ENCODE measurements around the gene CCDC197.
A peak's percentile ranks its signal among the peaks of the same experiment; 100 is the strongest.

CCDC197 gene

GRCh38 chr14:93991649-93992048, 5.5 kb upstream of the CCDC197 start:
- TF ChIP-seq RAD21 (IDR thresholded peaks at IDR 0.05; ENCODE audit: low read depth): no peak
- no peak for TF ChIP-seq EGR1 (IDR thresholded peaks at IDR 0.05)
- TF ChIP-seq TCF12 (IDR thresholded peaks at IDR 0.05; ENCODE audit: low read depth): no peak
- TF ChIP-seq MAX (IDR thresholded peaks at IDR 0.05): no peak
- no peak for TF ChIP-seq REST (IDR thresholded peaks at IDR 0.05; ENCODE audit: low read depth)
- TF ChIP-seq USF1 (IDR thresholded peaks at IDR 0.05): no peak
- TF ChIP-seq ZBTB7A (IDR thresholded peaks at IDR 0.05; ENCODE audit: low read depth): no peak
- no peak for TF ChIP-seq TEAD4 (IDR thresholded peaks at IDR 0.05)
- TF ChIP-seq NFIC (IDR thresholded peaks at IDR 0.05): no peak
- no peak for TF ChIP-seq CREB1 (IDR thresholded peaks at IDR 0.05; ENCODE audit: low read depth)
- TF ChIP-seq TAF1 (IDR thresholded peaks at IDR 0.05; ENCODE audit: low read depth): no peak

DNA sequence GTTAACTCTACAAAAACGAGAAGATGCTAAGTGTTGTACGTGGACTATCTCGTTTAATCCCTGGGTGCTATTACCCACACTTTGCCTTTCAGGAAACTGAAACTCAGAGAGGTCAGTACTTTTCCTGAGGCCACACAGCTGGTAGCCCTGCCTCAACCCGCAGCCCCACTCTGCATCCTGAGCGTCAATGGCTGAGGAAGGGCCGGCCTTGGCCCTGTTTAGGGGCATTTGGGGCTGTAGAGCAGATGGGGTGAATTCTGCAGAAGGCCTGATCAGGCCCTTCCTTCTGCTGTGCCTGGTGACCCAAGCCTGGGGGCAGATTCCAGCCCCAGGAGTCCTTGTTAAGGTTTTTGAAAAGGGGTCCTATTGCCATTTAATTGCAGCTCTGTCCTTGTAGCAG, 3.7 kb upstream of the CCDC197 start:
- TF ChIP-seq TEAD4 (IDR thresholded peaks at IDR 0.05) (no peak), TAF1 (IDR thresholded peaks at IDR 0.05; ENCODE audit: low read depth) (no peak), MAX (IDR thresholded peaks at IDR 0.05) (no peak), CEBPB (IDR thresholded peaks at IDR 0.05) (no peak), CREB1 (IDR thresholded peaks at IDR 0.05; ENCODE audit: low read depth) (no peak), USF1 (IDR thresholded peaks at IDR 0.05) (no peak), RAD21 (IDR thresholded peaks at IDR 0.05; ENCODE audit: low read depth) (no peak), NFIC (IDR thresholded peaks at IDR 0.05) (no peak), EGR1 (IDR thresholded peaks at IDR 0.05) (no peak), YY1 (IDR thresholded peaks at IDR 0.05; ENCODE audit: low read depth) (no peak), REST (IDR thresholded peaks at IDR 0.05; ENCODE audit: low read depth) (no peak), TCF12 (IDR thresholded peaks at IDR 0.05; ENCODE audit: low read depth) (no peak), EP300 (IDR thresholded peaks at IDR 0.05; ENCODE audit: borderline replicate concordance) (no peak), FOXM1 (IDR thresholded peaks at IDR 0.05; ENCODE audit: borderline replicate concordance, low read depth) (no peak)

- TF ChIP-seq ZBTB7A (IDR thresholded peaks at IDR 0.05; ENCODE audit: low read depth) (no peak), NFIC (IDR thresholded peaks at IDR 0.05) (peak; percentile 44), USF1 (IDR thresholded peaks at IDR 0.05) (peak; percentile 61; the same call in 1 of the 2 replicates), MAX (IDR thresholded peaks at IDR 0.05) (0 out of 2 replicates have a peak, but pooled peaks have one; percentile 45), REST (IDR thresholded peaks at IDR 0.05; ENCODE audit: low read depth) (no peak)
Observed at GRCh38 chr14:93994919-93995682, 2.0 kb upstream of the CCDC197 start.

DNA sequence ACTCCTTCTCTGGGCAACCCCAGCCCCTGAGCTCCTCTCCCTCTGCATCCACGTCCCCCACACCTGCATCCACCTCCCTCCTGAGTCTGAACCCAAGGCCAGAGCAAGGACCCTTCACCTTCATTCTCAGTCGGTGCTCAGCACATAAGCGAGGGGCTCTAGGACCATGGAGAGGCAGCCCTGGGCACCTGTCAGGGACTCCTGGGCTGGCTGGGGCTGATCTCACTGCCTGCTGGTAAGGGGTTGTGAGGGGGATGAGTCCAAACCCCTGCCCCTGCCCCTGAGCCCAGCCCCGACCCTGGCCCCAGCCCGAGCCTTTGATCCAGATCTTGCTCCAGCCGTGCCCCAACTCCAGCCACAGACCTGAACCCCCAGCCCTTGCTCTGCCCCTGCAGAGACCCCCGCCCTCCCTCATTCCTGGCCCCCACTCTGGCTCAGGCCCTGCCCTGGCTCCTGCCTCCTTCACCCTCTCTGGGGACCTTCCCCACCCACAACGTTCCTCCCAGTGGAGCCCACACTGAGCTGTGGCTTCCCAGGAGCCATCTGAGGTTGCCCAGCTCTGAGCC, 888 bp upstream of the CCDC197 start:
- TF ChIP-seq ZBTB7A (IDR thresholded peaks at IDR 0.05; ENCODE audit: low read depth) (no peak), EGR1 (IDR thresholded peaks at IDR 0.05) (no peak), EP300 (IDR thresholded peaks at IDR 0.05; ENCODE audit: borderline replicate concordance) (no peak), USF1 (IDR thresholded peaks at IDR 0.05) (no peak), FOXM1 (IDR thresholded peaks at IDR 0.05; ENCODE audit: borderline replicate concordance, low read depth) (no peak), TEAD4 (IDR thresholded peaks at IDR 0.05) (no peak), TAF1 (IDR thresholded peaks at IDR 0.05; ENCODE audit: low read depth) (no peak), MAX (IDR thresholded peaks at IDR 0.05) (no peak), CEBPB (IDR thresholded peaks at IDR 0.05) (no peak), REST (IDR thresholded peaks at IDR 0.05; ENCODE audit: low read depth) (no peak), YY1 (IDR thresholded peaks at IDR 0.05; ENCODE audit: low read depth) (no peak), RAD21 (IDR thresholded peaks at IDR 0.05; ENCODE audit: low read depth) (no peak), TCF12 (IDR thresholded peaks at IDR 0.05; ENCODE audit: low read depth) (no peak)
